Vagina (tissue), 2 donors: ENCODE measurements around the gene EML4. TPM values are rescaled to one million over a fixed set of nuclear protein-coding genes. Genes with fewer than 3 reads are reported as not detected.

ENCODE experiments used
- DNase-seq, 2 donors: peaks; one replicate each; pipeline ENCODE4 v3.0.0-alpha.2; 2017; ENCODE audit errors: extremely low spot score in 2 of 2
- H3K27ac ChIP-seq: fragments of 200-600 bp; sonication (generic); one replicate; pipeline ENCODE4 v1.5.1; 2019
- H3K27me3 ChIP-seq: fragments of 200-600 bp; sonication (generic); one replicate; pipeline ENCODE4 v1.5.1; 2019
- H3K36me3 ChIP-seq, 2 donors: fragments of 200-600 bp; sonication (generic); one replicate each; pipeline ENCODE4 v1.5.1; 2017 to 2019
- H3K4me1 ChIP-seq: fragments of 200-600 bp; sonication (generic); one replicate; pipeline ENCODE4 v1.5.1; 2019
- H3K4me3 ChIP-seq, 2 donors: fragments of 200-600 bp; sonication (generic); 1 replicate in 1 of 2; 2 replicates in 1 of 2; pipeline ENCODE4 v1.5.1; 2016 to 2019
- H3K9me3 ChIP-seq: fragments of 200-600 bp; sonication (generic); one replicate; pipeline ENCODE4 v1.5.1; 2019
- CTCF ChIP-seq, 3 experiments: fragments of 450-650 bp in 2 of 3; fragments of 200-600 bp in 1 of 3; sonication (generic) in 1 of 3; IDR thresholded peaks; one replicate each; pipeline ENCODE4 v1.5.1; 2017 to 2019; ENCODE audit warnings: antibody characterized with exemption in 3 of 3, mild to moderate bottlenecking in 2 of 3, moderate library complexity in 2 of 3
- POLR2A ChIP-seq, 2 donors: fragments of 450-650 bp; IDR thresholded peaks; one replicate each; pipeline ENCODE4 v1.6.1; 2017; ENCODE audit warnings: antibody characterized with exemption in 2 of 2, mild to moderate bottlenecking in 2 of 2, moderate library complexity in 2 of 2
- POLR2AphosphoS5 ChIP-seq, 2 donors: sonication (generic); formaldehyde crosslinking; IDR thresholded peaks; one replicate each; pipeline ENCODE4 v1.9.0; 2017; ENCODE audit warnings: antibody characterized with exemption in 2 of 2, mild to moderate bottlenecking in 2 of 2, low read depth in 1 of 2; ENCODE audit not compliant: insufficient read depth in 1 of 2
- intact Hi-C: fragments of 100-400 bp; cut with DNase I; formaldehyde crosslinking; loops from one replicate; pipeline ENCODE4 v1.15.1; 2023
- total RNA-seq: library from RNA; depleted of rRNA; stranded (reverse); fragments of >200 nt; gene quantifications from one replicate; pipeline ENCODE4 v1.2.3, GENCODE V29; 2016

Gene EML4
- total RNA-seq, 1 donor from 2014 or later, result 26.0 TPM

GRCh38 chr2:42178335-42178734, 9.2 kb downstream of the EML4 start:
- no peak for TF ChIP-seq POLR2A (IDR thresholded peaks at IDR 0.05)
- TF ChIP-seq CTCF (IDR thresholded peaks at IDR 0.05), result no peak
- TF ChIP-seq POLR2AphosphoS5 (IDR thresholded peaks at IDR 0.05; ENCODE audit: insufficient read depth in 1 of 2, low read depth in 1 of 2), result no peak
- peaks cover 12% of the 10 kb centered on the region for H3K4me1 ChIP-seq
- no peaks in the 10 kb centered on the region for H3K36me3 ChIP-seq
- intact Hi-C loops, result no loop called here
- no peak overlapping the region for H3K27ac ChIP-seq
- H3K27me3 ChIP-seq, result no peaks in the 10 kb centered on the region
- H3K4me3 ChIP-seq, result no peak overlapping the region
- no peak for DNase-seq
- no peaks in the 10 kb centered on the region for H3K9me3 ChIP-seq

GRCh38 chr2:42180300-42180699, 11.1 kb downstream of the EML4 start:
- Histone ChIP-seq H3K4me3 (no peak overlapping the region), H3K36me3 (no peaks in the 10 kb centered on the region), H3K27ac (no peak overlapping the region), H3K9me3 (no peaks in the 10 kb centered on the region), H3K4me1 (peaks cover 6% of the 10 kb centered on the region), H3K27me3 (no peaks in the 10 kb centered on the region)
- TF ChIP-seq POLR2AphosphoS5 (IDR thresholded peaks at IDR 0.05; ENCODE audit: insufficient read depth in 1 of 2, low read depth in 1 of 2) (no peak), POLR2A (IDR thresholded peaks at IDR 0.05) (no peak), CTCF (IDR thresholded peaks at IDR 0.05) (no peak)
- no peak for DNase-seq
- intact Hi-C loops, result no loop called here

- Histone ChIP-seq H3K9me3 (no peaks in the 10 kb centered on the region), H3K27me3 (no peaks in the 10 kb centered on the region), H3K4me3 (no peak overlapping the region), H3K27ac (no peak overlapping the region), H3K4me1 (peaks cover 10% of the 10 kb centered on the region), H3K36me3 (no peaks in the 10 kb centered on the region)
- no peak for TF ChIP-seq POLR2A (IDR thresholded peaks at IDR 0.05)
- no peak for TF ChIP-seq POLR2AphosphoS5 (IDR thresholded peaks at IDR 0.05; ENCODE audit: insufficient read depth in 1 of 2, low read depth in 1 of 2)
- no peak for TF ChIP-seq CTCF (IDR thresholded peaks at IDR 0.05)
- intact Hi-C loops, result no loop called here
- DNase-seq, result no peak
These were observed 13.6 kb downstream of the EML4 start for GRCh38 chr2:42182654-42183308.

GRCh38 chr2:42183775-42184174, 14.6 kb downstream of the EML4 start:
- Histone ChIP-seq H3K4me1 (peaks cover 10% of the 10 kb centered on the region), H3K9me3 (no peaks in the 10 kb centered on the region), H3K27ac (no peak overlapping the region), H3K36me3 (no peaks in the 10 kb centered on the region), H3K27me3 (no peaks in the 10 kb centered on the region), H3K4me3 (no peak overlapping the region)
- TF ChIP-seq CTCF (IDR thresholded peaks at IDR 0.05), result no peak
- TF ChIP-seq POLR2A (IDR thresholded peaks at IDR 0.05), result no peak
- TF ChIP-seq POLR2AphosphoS5 (IDR thresholded peaks at IDR 0.05; ENCODE audit: insufficient read depth in 1 of 2, low read depth in 1 of 2), result no peak
- no peak for DNase-seq
- intact Hi-C loops, result no loop called here

- H3K4me1 ChIP-seq, result peaks cover 10% of the 10 kb centered on the region
- no peak for TF ChIP-seq POLR2AphosphoS5 (IDR thresholded peaks at IDR 0.05; ENCODE audit: insufficient read depth in 1 of 2, low read depth in 1 of 2)
- TF ChIP-seq POLR2A (IDR thresholded peaks at IDR 0.05), result no peak
- no peak for TF ChIP-seq CTCF (IDR thresholded peaks at IDR 0.05)
- H3K27me3 ChIP-seq, result no peaks in the 10 kb centered on the region
- intact Hi-C loops, result no loop called here
- H3K36me3 ChIP-seq, result no peaks in the 10 kb centered on the region
- no peaks in the 10 kb centered on the region for H3K9me3 ChIP-seq
- no peak for DNase-seq
- H3K27ac ChIP-seq, result no peak overlapping the region
- H3K4me3 ChIP-seq, result no peak overlapping the region
These were observed 15.2 kb downstream of the EML4 start for GRCh38 chr2:42184346-42184745.
